Measurements from ENCODE around the gene TCAP.

The TCAP gene

DNA sequence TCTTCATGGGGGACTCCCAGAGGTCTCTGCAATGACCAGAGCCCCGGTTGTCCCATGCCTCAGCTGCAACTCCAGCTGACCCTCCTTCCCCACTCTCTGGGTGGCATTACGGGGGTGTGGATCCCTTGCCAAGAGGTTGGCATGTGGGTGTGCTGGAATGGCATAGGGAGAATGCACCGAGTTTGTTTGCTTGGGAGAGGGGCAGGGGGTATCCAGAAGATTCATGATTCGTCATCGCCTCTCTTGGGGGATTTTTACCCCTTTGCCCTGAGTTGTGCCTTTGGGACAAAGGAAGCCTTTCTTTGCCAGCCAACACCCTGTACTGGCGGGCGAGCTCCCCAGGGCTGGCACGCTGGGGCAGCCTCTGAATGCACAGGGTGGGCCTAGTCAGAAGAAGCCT, 41.2 kb downstream of the TCAP start:
- H3K4me3 ChIP-seq (ENCODE audit: low read depth, low read length): no peak overlapping the region
- H4K8ac ChIP-seq (ENCODE audit: low read depth, low read length): no peak overlapping the region
- no peak overlapping the region for H2AFZ ChIP-seq (ENCODE audit: insufficient read depth, low read length, poor library complexity)
- no peak overlapping the region for H4K12ac ChIP-seq (ENCODE audit: low read depth, low read length)
- H3K4me2 ChIP-seq (ENCODE audit: low read length): no peak overlapping the region
- H3K27me3 ChIP-seq (ENCODE audit: insufficient read depth, low read length): no peaks in the 10 kb centered on the region
- no CpG with 5 or more reads among the region's 8 CpGs for WGBS (ENCODE audit: extremely low coverage, insufficient coverage, insufficient read length)
- H3K23ac ChIP-seq (ENCODE audit: low read length): no peak overlapping the region
- H4K91ac ChIP-seq (ENCODE audit: low read depth, low read length): no peak overlapping the region
- peaks cover 3% of the 10 kb centered on the region for H3K9me3 ChIP-seq (ENCODE audit: insufficient read depth, low read depth, low read length)
- H3K4ac ChIP-seq (ENCODE audit: low read depth, low read length): no peak overlapping the region
- no peak overlapping the region for H2AK5ac ChIP-seq (ENCODE audit: low read length)
- H3K79me1 ChIP-seq (ENCODE audit: low read length): no peaks in the 10 kb centered on the region
- H3K14ac ChIP-seq (ENCODE audit: low read length): no peak overlapping the region
- H3K36me3 ChIP-seq (ENCODE audit: control insufficient read depth in 1 of 2, insufficient read depth in 2 of 2, low read length in 2 of 2): peaks cover 33 to 38% of the 10 kb centered on the region in 2 experiments
- no peak overlapping the region for H3K9ac ChIP-seq (ENCODE audit: low read length)
- no peak for DNase-seq
- no peak overlapping the region for H3K18ac ChIP-seq (ENCODE audit: low read length)
- H2BK120ac ChIP-seq (ENCODE audit: insufficient read depth, low read length, poor library complexity): no peak overlapping the region
- peaks cover 3 to 16% of the 10 kb centered on the region in 2 experiments for H3K4me1 ChIP-seq (ENCODE audit: control insufficient read depth in 1 of 2, insufficient read depth in 2 of 2, low read length in 2 of 2)
- H2BK12ac ChIP-seq (ENCODE audit: low read length): no peak overlapping the region
- H2BK5ac ChIP-seq (ENCODE audit: low read depth, low read length, poor library complexity): no peak overlapping the region
- no peak overlapping the region for H3K27ac ChIP-seq (ENCODE audit: low read depth, low read length)
- H3K79me2 ChIP-seq (ENCODE audit: control insufficient read depth, insufficient read depth, low read length, poor library complexity): no peaks in the 10 kb centered on the region

DNA sequence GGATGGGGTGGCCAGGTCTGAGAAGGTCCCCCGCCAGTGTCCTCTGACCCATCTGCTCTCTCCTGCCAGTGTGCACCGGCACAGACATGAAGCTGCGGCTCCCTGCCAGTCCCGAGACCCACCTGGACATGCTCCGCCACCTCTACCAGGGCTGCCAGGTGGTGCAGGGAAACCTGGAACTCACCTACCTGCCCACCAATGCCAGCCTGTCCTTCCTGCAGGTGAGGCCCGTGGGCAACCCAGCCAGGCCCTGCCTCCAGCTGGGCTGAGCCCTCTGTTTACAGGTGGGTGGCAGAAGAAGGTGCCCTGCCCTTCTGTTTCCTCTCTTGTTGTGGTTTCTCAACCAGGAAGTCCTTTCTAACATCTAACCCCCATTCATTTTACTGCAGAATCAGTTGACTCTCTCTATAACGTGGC, 41.8 kb downstream of the TCAP start:
- Histone ChIP-seq H3K18ac (ENCODE audit: low read length) (no peak overlapping the region), H2BK12ac (ENCODE audit: low read length) (no peak overlapping the region), H3K79me2 (ENCODE audit: control insufficient read depth, insufficient read depth, low read length, poor library complexity) (no peaks in the 10 kb centered on the region), H3K36me3 (ENCODE audit: control insufficient read depth in 1 of 2, insufficient read depth in 2 of 2, low read length in 2 of 2) (peaks cover 37 to 44% of the 10 kb centered on the region in 2 experiments), H3K4me2 (ENCODE audit: low read length) (no peak overlapping the region), H2AFZ (ENCODE audit: insufficient read depth, low read length, poor library complexity) (no peak overlapping the region), H4K12ac (ENCODE audit: low read depth, low read length) (no peak overlapping the region), H3K9me3 (ENCODE audit: insufficient read depth, low read depth, low read length) (peaks cover 4% of the 10 kb centered on the region), H3K4me1 (ENCODE audit: control insufficient read depth in 1 of 2, insufficient read depth in 2 of 2, low read length in 2 of 2) (peaks cover 3 to 12% of the 10 kb centered on the region in 2 experiments), H2BK120ac (ENCODE audit: insufficient read depth, low read length, poor library complexity) (no peak overlapping the region), H3K14ac (ENCODE audit: low read length) (no peak overlapping the region), H2BK5ac (ENCODE audit: low read depth, low read length, poor library complexity) (no peak overlapping the region), H3K23ac (ENCODE audit: low read length) (no peak overlapping the region), H3K79me1 (ENCODE audit: low read length) (no peaks in the 10 kb centered on the region), H4K8ac (ENCODE audit: low read depth, low read length) (no peak overlapping the region), H3K27ac (ENCODE audit: low read depth, low read length) (no peak overlapping the region), H2AK5ac (ENCODE audit: low read length) (no peak overlapping the region), H3K27me3 (ENCODE audit: insufficient read depth, low read length) (no peaks in the 10 kb centered on the region), H3K9ac (ENCODE audit: low read length) (no peak overlapping the region), H3K4ac (ENCODE audit: low read depth, low read length) (no peak overlapping the region), H4K91ac (ENCODE audit: low read depth, low read length) (no peak overlapping the region), H3K4me3 (ENCODE audit: low read depth, low read length) (peak overlapping the region; percentile 17)
- DNase-seq: no peak
- no CpG with 5 or more reads among the region's 7 CpGs for WGBS (ENCODE audit: extremely low coverage, insufficient coverage, insufficient read length)

DNA sequence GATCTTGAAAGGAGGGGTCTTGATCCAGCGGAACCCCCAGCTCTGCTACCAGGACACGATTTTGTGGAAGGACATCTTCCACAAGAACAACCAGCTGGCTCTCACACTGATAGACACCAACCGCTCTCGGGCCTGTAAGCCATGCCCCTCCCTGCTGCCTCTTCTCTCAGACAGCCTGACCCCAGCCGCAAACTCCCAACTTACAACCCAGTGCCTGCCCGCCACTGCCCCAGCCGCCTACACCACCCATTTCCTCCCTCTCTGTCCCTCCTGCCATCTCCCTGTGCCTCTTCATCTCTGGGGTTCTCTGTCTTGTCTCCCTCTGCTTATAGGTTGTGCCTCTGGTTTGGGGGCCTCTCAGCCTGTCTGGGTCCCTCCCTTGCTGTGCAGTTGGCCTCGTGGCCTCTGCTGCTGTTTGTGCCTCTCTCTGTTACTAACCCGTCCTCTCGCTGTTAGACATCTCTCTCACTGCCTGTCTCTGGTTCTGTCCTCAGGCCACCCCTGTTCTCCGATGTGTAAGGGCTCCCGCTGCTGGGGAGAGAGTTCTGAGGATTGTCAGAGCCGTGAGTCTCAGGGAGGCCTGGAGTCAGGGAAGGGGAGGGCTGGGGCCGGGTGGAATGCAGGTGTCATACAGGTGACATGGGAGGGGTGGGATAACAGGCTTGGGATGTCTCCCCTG, 44.3 kb downstream of the TCAP start:
- Histone ChIP-seq H3K4ac (ENCODE audit: low read depth, low read length) (no peak overlapping the region), H3K27ac (ENCODE audit: low read depth, low read length) (no peak overlapping the region), H4K8ac (ENCODE audit: low read depth, low read length) (no peak overlapping the region), H3K4me2 (ENCODE audit: low read length) (no peak overlapping the region), H2BK5ac (ENCODE audit: low read depth, low read length, poor library complexity) (no peak overlapping the region), H3K4me1 (ENCODE audit: control insufficient read depth in 1 of 2, insufficient read depth in 2 of 2, low read length in 2 of 2) (peaks cover 3 to 12% of the 10 kb centered on the region in 2 experiments), H2AFZ (ENCODE audit: insufficient read depth, low read length, poor library complexity) (no peak overlapping the region), H2BK12ac (ENCODE audit: low read length) (no peak overlapping the region), H3K9me3 (ENCODE audit: insufficient read depth, low read depth, low read length) (peaks cover 5% of the 10 kb centered on the region), H3K36me3 (ENCODE audit: control insufficient read depth in 1 of 2, insufficient read depth in 2 of 2, low read length in 2 of 2) (peaks cover 49 to 51% of the 10 kb centered on the region in 2 experiments), H3K23ac (ENCODE audit: low read length) (no peak overlapping the region), H3K79me1 (ENCODE audit: low read length) (no peaks in the 10 kb centered on the region), H3K9ac (ENCODE audit: low read length) (no peak overlapping the region), H4K91ac (ENCODE audit: low read depth, low read length) (no peak overlapping the region), H4K12ac (ENCODE audit: low read depth, low read length) (no peak overlapping the region), H3K4me3 (ENCODE audit: low read depth, low read length) (no peak overlapping the region), H2AK5ac (ENCODE audit: low read length) (no peak overlapping the region), H3K79me2 (ENCODE audit: control insufficient read depth, insufficient read depth, low read length, poor library complexity) (no peaks in the 10 kb centered on the region), H2BK120ac (ENCODE audit: insufficient read depth, low read length, poor library complexity) (no peak overlapping the region), H3K14ac (ENCODE audit: low read length) (no peak overlapping the region), H3K27me3 (ENCODE audit: insufficient read depth, low read length) (no peaks in the 10 kb centered on the region), H3K18ac (ENCODE audit: low read length) (no peak overlapping the region)
- WGBS (ENCODE audit: extremely low coverage, insufficient coverage, insufficient read length): no CpG with 5 or more reads among the region's 14 CpGs
- DNase-seq: no peak

DNA sequence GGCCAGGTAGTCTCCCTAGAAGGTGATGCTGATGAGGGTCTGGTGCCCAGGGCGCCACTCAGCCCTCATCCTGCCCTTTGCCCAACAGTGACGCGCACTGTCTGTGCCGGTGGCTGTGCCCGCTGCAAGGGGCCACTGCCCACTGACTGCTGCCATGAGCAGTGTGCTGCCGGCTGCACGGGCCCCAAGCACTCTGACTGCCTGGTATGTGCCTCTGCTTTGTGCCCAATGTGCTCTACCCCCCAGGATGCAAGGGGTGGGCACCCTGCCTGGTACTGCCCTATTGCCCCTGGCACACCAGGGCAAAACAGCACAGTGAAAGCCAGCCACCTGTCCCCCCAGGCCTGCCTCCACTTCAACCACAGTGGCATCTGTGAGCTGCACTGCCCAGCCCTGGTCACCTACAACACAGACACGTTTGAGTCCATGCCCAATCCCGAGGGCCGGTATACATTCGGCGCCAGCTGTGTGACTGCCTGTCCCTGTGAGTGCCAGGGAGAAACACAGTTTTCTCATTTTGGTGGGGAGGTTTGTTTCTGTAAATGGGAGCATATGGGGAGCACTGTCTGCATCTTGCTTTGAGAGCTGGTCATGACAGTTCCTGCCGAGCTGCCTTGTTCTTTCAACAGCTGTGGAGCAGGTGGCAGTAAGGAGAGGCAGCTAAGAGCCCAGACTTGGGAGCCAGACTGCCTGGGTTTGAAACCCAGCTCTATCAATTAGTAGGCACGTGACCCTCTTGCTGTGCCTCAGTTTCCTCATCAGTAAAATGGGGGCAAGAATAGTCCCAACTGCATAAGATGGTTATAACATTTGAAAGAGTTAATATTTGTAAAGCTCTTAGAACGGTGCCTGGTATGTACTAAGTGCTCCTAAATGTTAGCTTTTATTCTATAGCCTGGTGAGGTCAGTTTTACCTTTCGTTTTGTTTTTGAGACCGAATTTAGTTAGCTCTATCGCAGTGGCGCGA, 45.1 kb downstream of the TCAP start:
- no peak overlapping the region for H2BK5ac ChIP-seq (ENCODE audit: low read depth, low read length, poor library complexity)
- peaks cover 53 to 54% of the 10 kb centered on the region in 2 experiments for H3K36me3 ChIP-seq (ENCODE audit: control insufficient read depth in 1 of 2, insufficient read depth in 2 of 2, low read length in 2 of 2)
- no peak overlapping the region for H2BK12ac ChIP-seq (ENCODE audit: low read length)
- H3K9me3 ChIP-seq (ENCODE audit: insufficient read depth, low read depth, low read length): peaks cover 5% of the 10 kb centered on the region
- H3K79me1 ChIP-seq (ENCODE audit: low read length): no peaks in the 10 kb centered on the region
- H3K27me3 ChIP-seq (ENCODE audit: insufficient read depth, low read length): no peaks in the 10 kb centered on the region
- WGBS (ENCODE audit: extremely low coverage, insufficient coverage, insufficient read length): no CpG with 5 or more reads among the region's 20 CpGs
- H2AFZ ChIP-seq (ENCODE audit: insufficient read depth, low read length, poor library complexity): no peak overlapping the region
- no peak for DNase-seq
- no peak overlapping the region for H3K14ac ChIP-seq (ENCODE audit: low read length)
- H3K4me2 ChIP-seq (ENCODE audit: low read length): no peak overlapping the region
- no peak overlapping the region for H3K23ac ChIP-seq (ENCODE audit: low read length)
- H4K8ac ChIP-seq (ENCODE audit: low read depth, low read length): no peak overlapping the region
- no peak overlapping the region for H4K12ac ChIP-seq (ENCODE audit: low read depth, low read length)
- H3K18ac ChIP-seq (ENCODE audit: low read length): no peak overlapping the region
- peaks cover 1 to 5% of the 10 kb centered on the region in 2 experiments for H3K4me1 ChIP-seq (ENCODE audit: control insufficient read depth in 1 of 2, insufficient read depth in 2 of 2, low read length in 2 of 2)
- no peak overlapping the region for H4K91ac ChIP-seq (ENCODE audit: low read depth, low read length)
- no peak overlapping the region for H2BK120ac ChIP-seq (ENCODE audit: insufficient read depth, low read length, poor library complexity)
- no peak overlapping the region for H3K4me3 ChIP-seq (ENCODE audit: low read depth, low read length)
- no peak overlapping the region for H2AK5ac ChIP-seq (ENCODE audit: low read length)
- H3K79me2 ChIP-seq (ENCODE audit: control insufficient read depth, insufficient read depth, low read length, poor library complexity): no peaks in the 10 kb centered on the region
- H3K9ac ChIP-seq (ENCODE audit: low read length): no peak overlapping the region
- no peak overlapping the region for H3K27ac ChIP-seq (ENCODE audit: low read depth, low read length)
- H3K4ac ChIP-seq (ENCODE audit: low read depth, low read length): no peak overlapping the region
